NCI-H345 treated with DMSO at 0.1 percent for 48 hours (cell line): ENCODE data around the gene GPR179.

Experiments
- DNase-seq: peaks from one replicate; lab custom pipeline; 2025; ENCODE audit not compliant: unreplicated experiment; lab: John Stamatoyannopoulos, UW

GPR179 gene, protein sequence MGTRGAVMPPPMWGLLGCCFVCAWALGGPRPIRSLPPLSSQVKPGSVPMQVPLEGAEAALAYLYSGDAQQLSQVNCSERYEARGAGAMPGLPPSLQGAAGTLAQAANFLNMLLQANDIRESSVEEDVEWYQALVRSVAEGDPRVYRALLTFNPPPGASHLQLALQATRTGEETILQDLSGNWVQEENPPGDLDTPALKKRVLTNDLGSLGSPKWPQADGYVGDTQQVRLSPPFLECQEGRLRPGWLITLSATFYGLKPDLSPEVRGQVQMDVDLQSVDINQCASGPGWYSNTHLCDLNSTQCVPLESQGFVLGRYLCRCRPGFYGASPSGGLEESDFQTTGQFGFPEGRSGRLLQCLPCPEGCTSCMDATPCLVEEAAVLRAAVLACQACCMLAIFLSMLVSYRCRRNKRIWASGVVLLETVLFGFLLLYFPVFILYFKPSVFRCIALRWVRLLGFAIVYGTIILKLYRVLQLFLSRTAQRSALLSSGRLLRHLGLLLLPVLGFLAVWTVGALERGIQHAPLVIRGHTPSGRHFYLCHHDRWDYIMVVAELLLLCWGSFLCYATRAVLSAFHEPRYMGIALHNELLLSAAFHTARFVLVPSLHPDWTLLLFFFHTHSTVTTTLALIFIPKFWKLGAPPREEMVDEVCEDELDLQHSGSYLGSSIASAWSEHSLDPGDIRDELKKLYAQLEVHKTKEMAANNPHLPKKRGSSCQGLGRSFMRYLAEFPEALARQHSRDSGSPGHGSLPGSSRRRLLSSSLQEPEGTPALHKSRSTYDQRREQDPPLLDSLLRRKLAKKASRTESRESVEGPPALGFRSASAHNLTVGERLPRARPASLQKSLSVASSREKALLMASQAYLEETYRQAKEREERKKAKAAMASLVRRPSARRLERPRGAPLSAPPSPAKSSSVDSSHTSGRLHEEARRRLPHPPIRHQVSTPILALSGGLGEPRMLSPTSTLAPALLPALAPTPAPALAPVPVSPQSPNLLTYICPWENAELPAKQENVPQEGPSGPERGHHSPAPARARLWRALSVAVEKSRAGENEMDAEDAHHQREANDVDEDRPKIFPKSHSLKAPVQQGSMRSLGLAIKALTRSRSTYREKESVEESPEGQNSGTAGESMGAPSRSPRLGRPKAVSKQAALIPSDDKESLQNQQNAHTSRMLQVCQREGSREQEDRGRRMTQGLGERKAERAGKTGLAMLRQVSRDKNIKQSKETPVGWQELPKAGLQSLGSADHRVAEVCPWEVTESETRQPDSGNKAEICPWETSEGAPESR (N-terminal part only)

DNA sequence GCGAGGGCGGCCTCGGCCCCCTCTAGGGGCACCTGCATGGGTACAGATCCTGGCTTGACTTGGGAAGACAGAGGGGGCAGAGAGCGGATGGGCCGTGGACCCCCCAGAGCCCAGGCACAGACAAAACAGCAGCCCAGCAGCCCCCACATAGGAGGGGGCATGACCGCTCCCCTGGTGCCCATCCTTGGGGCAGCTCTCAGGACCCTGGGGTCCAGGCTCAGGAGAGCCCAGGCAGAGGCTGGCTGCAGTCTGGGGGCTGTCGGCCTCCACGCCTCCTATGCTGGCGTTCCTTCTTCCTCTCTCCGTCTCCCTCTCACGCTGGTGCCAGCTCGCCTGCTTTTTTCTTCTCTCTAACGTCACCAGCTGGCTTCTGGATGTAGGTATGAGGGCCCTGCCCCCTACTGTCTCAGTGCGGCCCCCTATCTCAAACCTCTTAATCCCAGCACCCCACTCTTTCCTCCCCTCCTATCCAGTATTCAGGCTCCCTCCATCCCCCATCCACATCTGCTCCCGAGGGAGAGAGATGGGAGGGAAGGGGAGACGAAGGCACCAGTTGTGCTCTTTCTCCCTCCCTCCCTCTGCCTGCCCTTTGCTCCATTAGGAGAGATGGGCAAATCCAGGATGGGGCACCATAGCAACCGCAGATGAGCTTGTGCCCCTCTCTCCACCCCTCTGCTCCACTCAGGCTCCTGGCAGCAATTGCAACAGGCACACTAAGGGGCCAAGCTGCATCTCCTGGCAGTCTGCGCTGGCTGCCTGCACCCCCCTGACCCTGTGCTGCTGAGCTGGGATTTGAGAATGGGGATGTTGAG, at the start of gene GPR179:
GPR179 (minus strand) TSS at position 349 of the 812 bp plus-strand sequence; CDS start at position 182, 167 bp downstream.
- DNase-seq = no peak

DNA sequence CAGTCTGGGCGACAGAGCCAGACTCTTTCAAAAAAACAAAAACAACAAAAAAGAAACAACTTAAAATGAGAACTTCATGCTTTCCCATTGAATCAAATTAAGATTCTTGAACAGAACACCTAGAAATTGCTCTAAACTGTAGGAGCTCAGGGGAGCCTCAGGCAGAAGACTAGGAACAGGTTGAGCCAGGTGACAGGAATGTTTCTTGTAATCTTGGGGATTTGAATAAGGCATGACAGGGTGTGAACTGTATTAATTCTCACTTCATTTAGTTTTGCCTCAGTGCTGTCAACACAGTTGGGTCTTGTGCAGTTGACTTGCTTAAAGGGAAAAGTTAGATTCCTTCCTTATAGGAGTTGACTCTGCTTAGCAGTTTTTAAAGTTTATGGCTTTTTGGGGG, 35.7 kb upstream of the GPR179 start:
- no peak for DNase-seq

DNA sequence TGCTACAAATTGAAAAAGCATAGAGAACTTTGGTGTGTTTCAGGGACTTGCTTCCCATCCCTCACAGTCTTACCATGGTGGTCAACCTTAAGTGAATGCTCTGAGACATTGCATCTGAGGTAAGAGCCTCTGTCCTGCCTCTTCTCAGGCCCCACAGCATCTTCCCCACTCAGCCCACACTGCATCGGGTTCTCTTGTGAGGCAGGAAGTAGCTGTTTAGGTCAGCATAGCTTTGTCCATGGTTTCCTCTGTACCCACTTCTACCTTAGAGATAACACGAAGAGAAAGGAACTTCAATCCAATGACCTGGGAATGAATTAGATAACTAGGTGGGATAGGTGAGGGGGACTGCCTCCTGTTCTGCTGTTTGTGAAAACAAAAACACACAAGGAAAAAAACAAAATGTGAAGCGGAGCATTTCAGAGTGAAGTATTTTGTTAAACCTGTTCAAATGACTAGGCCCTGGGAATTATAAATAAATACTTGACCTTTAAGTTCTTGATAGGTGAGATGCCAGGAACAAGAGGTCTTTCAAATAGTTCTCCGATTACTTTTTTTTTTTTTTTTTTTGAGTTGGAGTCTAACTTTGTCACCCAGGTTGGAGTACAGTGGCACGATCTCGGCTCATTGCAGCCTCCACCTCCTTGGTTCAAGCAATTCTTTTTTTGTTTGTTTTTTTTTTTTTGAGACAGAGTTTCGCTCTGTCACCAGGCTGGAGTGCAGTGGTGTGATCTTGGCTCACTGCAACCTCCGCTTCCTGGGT, 25.5 kb upstream of the GPR179 start:
- DNase-seq = no peak

DNA sequence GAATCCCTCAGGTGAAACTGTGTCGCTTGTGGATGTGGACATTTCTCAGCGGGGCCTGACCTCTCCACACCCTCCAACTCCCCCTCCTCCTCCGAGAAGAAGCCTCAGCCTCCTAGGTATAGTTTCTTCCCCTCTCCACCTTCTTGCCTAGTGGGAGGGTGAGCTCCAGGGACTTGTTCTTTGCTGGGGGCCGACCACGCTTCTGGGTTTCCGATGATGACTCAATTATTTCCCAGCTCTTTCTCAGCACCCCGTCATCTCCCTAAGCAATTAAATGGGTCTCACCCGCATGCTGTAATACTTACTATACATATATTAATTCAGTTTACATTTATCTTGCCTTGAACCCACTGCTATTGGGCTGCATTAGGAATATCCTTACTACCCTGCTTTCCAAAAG, 21.0 kb upstream of the GPR179 start:
- no peak for DNase-seq

DNA sequence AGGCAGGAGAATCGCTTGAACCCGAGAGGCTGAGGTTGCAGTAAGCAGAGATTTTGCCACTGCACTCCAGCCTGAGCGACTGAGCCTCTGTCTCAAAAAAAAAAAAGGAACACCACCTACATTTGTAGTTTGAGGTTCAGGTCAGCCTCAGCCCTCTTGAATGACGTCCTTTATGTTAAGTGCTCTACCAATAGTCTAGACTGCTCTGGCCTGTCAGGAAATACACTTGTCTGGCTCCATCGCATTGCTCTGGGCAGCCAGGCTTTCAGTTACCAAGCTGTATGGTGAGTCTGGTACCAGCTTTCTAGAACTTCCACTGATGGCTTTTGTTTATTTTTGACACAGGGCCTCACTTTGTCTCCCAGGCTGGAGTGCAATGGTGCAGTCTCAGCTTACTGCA, 19.3 kb upstream of the GPR179 start:
- DNase-seq = no peak

DNA sequence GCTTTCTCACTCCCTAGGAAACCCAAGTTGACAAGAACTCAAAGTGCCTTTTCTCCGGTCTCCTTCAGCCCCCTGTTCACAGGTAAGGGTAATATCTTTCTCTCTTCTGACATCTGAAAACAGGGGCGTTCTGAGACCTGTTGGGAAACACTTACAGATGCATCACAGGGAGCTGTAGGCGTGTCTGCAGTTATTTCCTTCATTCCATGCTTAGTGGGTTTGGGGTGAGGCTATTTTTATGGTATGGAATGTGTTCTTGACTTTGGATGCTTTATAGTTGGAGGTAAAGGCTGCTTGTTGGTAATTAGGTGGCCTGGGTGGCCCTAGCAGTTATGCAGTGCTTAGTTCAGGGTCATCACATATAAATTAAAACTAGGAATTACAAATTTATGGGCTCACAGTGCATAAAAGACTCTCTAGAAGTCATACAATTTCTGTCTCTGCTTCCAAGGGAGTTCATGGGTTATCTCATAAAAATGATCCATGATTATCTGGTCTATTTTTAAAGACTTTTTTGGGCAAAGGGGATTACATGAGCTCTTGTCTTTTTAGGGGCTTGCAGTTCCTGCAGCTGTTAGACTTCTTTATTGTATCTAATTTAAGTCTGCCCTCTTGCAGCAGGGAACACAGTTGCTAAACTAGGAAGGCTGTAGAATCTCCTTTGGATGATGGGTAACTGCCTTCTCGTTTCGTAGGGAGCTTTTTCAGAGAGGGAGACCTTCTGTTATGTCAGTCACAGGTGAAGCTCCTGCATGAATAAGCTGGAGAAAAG, 18.1 kb upstream of the GPR179 start:
- DNase-seq = no peak

DNA sequence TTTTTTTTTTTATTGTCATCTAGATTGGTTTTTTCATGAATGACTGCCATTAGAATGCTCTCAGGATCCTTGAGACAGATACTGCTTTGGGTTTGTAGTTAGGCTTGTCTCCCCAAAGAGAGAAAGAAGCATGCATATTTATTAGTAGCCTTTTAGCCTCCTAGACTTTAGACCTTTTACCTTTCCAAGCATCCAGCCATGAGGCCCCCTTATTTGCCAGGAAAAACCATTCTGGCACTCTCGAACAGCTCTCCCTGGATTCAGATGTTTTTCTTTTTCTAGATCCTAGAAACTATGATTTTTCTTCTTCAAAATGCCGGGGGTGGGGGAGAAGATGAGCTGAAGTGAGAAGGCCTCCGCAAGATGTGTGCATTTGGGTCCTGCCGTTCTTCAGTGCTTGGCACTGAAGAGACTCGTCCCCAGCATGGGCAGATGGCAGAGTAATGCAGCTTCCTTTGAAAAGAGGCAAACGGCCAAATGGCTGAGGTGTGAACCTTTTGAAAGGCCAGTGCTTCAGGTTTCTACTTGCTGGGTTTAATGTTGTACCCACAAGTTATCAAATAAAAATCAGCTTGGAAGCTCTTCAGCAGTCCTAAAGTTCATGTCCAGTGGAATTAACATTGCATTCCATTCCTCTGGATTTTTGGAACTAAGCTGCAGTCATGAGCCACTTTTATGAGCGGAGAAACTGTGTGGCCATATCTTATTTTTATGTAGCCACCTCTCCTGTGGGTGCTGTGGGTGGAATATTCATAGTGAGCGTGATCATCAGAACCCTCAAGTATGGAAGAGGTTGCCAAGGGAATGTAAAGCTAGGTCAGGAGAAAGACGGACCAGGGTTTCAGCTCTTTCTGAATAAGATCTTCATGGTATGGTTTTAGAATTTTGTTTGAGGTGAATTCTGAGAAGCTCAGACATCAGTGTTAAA, 15.1 kb upstream of the GPR179 start:
- no peak for DNase-seq

DNA sequence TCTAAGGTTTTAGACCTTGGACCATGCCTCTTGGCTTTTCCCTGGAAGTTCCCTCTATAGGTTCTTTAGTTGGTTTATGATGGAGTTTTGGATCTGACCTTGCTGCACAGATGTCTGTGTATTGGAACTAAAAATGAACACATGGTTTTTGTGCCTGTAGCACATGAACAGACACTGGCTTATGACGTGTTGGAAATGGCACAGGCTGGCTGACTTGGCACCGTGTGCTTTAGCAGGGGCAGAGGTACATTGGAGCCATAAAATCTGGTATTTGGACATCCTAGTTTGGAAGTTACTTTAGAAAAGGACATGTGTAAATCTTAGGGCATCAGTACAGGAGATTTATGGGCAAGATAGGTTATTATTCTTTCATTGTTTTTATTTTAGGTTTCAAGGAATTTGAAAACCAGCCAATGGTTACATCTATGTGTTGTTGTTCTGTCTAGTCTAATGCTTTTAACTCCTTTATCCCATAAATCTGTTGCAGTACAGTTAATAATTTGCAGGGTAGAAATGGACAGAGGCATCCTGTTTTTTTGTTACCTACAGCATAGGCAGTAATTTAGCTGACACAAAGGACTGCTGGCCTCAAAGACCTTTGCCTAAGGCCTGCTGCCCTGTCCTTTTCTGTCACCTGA, 13.8 kb upstream of the GPR179 start:
- DNase-seq = no peak

DNA sequence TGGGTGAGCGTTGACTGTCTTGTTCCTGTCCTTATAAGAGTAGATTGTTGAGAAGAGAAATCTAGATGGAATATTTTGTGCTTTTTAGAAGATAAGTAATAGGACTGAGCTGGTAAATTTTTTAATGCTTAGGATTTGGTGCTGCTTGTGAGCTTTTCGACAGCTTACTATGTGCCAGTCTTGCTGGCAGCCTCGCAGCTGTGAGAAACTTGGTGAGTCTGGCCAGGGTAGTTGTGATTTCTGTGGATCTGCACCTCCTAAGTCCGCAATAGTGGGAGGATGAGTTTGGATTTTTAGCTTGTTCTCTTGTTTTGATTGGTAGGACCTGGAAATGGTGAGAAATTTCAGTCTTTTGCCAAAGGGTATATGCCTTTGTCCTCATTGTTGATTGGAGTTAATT, 11.5 kb upstream of the GPR179 start:
- no peak for DNase-seq

DNA sequence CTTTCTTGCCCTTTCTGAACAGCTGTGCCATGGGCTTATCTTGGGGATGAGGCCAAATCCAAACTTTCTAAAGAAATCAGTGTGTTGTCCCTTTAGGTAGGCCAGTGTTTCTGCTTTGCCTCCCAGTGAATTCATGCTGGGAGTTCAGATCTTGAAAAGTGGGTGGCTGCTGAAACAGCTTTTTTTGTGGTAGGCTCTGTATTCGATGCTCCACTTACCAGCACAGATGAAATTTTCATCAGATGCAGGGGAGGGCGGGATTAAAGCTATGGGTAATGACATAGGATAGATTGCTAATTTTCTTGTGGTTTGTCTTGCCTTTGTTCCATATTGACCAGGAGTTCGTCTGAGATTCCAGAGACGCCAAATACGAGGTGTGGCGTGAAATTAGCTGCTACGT, 10.7 kb upstream of the GPR179 start:
- DNase-seq = no peak

DNA sequence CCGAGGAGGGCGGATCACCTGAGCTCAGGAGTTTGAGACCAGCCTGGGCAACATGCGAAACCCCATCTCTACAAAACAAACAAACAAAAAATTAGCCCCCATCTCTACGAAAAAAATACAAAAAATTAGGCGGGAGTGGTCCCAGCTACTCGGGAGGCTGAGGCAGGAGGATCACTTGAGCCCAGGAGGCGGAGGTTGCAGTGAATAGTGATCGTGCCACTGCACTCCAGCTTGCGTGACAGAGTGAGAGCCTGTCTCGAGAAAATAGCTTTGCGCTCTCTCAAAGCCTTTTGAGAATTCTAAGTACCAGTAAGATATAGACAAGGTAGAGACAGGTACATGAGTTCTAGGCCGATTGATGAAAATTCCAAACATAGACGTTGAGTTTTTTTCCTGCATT, 9.9 kb upstream of the GPR179 start:
- DNase-seq = no peak

DNA sequence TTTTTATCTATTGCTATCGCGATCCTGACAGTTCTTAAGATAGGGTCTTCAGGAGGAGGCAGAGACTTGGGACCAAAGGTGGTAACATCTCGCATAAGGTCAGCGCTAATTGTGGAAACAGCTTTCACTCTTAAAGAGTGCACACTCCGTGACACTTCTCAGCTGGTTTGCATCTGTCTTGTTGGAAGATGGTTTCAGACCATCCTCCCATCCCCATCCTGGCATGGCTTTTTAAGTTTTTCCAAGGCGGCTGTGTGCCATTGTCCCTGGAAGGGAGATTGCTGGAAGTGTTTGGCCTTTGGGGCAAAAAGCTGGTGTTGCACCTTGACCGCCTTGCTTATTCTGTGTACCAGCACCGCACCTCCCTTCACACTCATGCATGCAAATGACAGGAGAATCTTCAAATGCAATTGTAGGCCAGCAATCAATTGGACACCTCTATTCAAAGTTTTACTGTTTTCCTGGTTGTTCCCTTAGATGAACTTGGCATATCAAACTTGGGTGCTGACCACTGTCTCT, 9.4 kb upstream of the GPR179 start:
- DNase-seq = no peak

DNA sequence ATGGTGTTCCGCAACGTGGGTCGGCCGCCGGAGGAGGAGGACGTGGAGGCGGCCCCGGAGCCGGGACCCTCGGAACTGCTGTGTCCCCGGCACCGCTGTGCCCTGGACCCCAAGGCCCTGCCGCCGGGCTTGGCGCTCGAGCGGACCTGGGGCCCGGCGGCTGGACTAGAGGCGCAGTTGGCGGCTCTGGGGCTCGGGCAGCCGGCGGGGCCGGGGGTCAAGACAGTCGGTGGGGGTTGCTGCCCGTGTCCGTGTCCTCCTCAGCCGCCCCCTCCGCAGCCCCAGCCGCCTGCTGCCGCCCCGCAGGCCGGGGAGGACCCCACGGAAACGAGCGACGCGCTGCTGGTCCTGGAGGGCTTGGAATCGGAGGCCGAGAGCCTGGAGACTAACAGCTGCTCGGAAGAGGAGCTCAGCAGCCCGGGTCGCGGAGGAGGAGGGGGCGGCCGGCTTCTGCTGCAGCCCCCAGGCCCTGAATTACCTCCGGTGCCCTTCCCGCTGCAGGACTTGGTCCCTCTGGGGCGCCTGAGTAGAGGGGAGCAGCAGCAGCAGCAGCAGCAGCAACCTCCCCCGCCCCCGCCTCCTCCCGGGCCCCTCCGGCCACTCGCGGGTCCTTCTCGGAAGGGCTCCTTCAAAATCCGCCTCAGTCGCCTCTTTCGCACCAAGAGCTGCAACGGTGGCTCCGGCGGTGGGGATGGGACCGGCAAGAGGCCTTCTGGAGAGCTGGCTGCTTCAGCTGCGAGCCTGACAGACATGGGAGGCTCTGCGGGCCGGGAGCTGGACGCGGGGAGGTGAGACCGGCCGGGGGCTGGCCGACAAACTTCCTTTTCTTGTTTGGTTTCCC, 8.7 kb upstream of the GPR179 start:
- DNase-seq = no peak

DNA sequence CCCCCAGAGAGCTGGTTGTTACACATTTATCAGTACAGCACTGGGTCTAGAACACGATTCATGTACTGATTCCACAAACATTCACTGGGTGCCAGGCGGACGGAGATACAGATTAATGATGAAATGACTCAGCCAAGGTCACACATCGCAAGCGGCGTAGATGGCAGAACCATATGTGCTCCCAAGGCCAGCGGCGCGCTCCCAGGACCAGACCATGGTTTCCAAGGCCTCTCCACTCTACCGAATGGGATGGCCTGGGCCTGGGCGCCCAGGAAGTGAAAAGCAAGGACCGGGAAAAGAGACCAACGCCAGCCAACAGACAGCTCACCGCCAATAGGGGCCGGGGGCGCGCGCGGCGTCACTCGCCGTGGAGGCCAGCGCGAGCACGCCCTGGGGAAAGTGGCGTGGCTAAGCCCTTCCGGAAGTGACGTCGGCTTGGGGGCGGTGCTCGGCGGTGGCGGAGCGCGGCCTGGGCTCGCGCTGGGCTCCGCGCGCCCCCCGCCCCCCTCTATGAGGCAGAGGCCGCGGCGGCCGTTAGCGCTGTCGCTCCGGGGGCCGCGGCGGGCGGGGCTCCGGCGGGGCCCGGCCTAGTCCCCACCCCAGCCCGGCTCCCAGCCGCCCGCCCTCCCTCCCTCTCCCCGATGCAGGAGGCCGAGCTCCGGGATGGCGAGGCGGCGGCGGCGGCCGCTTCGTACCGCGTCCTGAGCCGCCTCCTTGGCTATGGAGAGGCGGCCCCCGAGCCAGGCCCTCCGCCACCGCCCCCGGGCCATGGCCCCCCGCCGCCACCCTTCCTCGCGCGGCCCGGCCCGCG, 7.9 kb upstream of the GPR179 start, which contains the start of gene SOCS7:
SOCS7 (plus strand) TSS at position 433 of the 811 bp plus-strand sequence; CDS start at position 642, 209 bp downstream.
- DNase-seq = peak; percentile 78

DNA sequence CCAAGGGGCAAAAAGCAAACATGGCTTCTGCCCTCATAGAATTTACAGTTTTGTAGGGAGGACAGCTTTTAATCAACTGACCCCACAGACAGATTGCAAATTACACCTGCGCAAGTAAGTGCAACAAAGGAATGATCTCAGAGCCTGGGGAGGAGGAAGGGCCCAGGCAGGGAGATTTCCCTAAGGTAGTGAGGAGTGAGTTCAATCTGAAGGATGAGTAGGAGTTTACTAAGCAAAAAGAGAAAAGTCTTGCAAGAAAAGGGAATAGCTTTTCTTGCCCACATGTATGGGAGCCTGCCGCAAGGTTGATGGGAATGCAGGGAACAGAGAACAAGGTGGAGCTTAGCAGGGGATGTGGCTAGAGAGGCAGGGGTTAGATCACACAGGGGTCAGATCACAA, 6.3 kb upstream of the GPR179 start:
- DNase-seq = no peak
